OCI-M1 (cell line): ENCODE results near the gene GCC1.

Experiments
- DNase-seq: peaks from one replicate; lab custom pipeline; 2025; lab: John Stamatoyannopoulos, UW

Gene GCC1

DNA sequence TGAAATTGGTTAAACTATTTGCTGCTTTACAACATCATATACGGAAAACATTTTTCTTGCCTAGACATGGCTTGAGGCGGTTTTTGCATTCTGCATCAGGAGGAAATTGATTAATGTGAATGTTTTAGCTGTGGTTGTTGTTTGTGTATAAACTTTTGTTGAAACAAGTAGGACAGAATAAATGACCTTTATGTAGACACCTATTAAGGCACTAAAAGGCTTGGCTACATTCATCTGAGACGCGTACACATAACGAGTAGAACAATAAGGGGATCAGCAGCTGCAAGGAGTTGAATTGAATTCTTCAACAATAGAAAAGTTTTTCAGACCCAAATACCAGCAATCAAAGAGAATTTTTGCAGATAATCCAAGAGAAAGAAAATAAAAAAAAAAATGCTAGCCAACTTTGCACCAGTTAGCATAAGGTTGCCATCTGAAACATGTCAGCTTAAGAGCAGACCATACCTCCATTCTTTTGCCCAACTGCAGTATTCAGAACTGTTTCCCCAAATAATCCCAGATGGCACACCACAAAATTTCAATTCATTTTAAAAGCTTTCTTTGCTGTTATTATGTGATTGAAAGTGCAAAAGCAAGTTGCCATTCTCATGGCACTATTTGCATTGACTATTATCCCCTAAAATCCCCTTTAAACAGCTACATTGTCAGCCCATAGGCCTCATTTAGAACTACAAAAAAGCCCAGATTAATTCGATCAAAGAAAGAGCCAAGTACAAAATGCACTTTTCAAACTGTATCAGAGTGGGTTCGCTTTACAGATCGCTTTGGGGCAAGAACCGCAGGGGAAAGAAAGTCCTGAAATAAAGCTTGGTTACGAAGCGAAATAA is 49.6 kb downstream of the GCC1 start:
- DNase-seq = no peak

DNA sequence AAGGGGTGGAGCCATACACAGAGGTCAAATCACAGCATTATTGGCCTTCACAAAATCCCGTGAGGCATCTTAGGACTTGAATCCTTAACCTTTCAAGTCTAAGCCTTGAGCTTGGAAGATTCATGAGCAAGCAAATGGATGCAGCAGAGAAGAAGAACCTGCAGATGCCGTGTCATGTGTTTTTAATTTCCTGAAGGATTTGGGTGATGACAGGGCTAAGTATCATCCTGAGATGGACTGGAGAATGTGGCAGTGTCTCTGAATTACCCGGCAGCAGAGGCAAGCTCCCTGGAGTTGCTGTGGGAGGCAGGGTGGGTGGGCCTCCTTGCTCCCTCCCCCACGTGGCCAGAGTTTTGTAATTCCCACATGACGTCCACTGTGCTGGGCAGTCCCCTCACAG is 50.8 kb downstream of the GCC1 start:
- DNase-seq = no peak

DNA sequence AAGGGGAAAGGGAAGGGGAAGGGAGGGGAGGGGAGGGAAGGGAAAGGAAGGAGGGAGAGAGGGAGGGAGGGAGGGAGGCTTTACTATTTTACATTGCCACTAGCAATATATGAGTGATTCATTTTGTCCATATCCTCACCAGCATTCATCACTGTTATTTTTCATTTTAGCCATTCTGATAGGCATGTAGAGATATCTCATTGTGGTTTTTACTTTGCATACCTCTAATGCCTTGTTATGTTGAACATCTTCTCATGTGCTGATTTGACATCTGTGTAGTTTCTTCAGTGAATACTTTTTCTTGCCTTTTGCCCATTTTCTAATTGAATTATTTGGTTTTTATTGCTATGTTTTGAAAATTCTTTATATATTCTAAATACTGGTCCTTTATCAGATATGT is 52.7 kb downstream of the GCC1 start:
- no peak for DNase-seq

DNA sequence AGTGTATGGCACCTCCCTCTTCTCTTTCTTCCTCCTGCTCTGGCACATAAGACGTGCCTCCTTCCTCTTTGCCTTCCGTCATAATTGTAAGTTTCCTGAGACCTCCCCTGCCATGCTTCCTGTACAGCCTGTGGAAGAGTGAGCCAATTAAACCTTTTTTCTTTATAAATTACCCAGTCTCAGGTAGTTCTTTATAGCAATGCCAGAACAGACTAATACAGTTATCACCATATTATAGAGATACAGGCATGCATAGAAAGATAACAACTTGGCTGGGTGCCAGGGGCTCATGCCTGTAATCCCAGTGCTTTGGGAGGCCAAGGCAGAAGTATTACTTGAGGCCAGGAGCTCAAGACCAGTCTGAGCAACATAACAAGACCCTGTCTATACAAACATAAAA is 53.2 kb downstream of the GCC1 start:
- DNase-seq = peak; percentile 22
